ENCODE data around the gene SULT1A3.

DNA sequence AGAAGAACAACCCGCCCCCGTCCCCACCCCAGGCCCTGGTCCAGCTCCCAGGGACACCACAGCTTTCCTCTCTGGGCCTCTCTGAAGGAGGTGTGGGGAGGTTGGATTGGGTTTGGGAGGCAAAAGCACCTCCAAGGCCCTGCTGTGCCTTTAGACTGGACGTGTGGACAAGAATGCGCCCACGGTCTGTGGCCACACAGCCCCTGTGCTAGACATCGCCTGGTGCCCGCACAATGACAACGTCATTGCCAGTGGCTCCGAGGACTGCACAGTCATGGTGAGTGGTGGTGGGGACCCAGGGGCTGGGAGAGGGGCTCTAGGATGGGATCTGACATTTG, 12.6 kb upstream of the SULT1A3 start:
- TF ChIP-seq, protein P1, sequence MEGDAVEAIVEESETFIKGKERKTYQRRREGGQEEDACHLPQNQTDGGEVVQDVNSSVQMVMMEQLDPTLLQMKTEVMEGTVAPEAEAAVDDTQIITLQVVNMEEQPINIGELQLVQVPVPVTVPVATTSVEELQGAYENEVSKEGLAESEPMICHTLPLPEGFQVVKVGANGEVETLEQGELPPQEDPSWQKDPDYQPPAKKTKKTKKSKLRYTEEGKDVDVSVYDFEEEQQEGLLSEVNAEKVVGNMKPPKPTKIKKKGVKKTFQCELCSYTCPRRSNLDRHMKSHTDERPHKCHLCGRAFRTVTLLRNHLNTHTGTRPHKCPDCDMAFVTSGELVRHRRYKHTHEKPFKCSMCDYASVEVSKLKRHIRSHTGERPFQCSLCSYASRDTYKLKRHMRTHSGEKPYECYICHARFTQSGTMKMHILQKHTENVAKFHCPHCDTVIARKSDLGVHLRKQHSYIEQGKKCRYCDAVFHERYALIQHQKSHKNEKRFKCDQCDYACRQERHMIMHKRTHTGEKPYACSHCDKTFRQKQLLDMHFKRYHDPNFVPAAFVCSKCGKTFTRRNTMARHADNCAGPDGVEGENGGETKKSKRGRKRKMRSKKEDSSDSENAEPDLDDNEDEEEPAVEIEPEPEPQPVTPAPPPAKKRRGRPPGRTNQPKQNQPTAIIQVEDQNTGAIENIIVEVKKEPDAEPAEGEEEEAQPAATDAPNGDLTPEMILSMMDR (IDR thresholded peaks at IDR 0.05 in 2 of 3, conservative IDR thresholded peaks at IDR 0.05 in 1 of 3; ENCODE audit: borderline replicate concordance in 1 of 3, insufficient read depth in 1 of 3, low read depth in 2 of 3, low read length in 2 of 3) = no peak
- TF ChIP-seq EGR1 (IDR thresholded peaks at IDR 0.05; ENCODE audit: low read depth) (no peak), RAD21 (IDR thresholded peaks at IDR 0.05; ENCODE audit: low read depth) (no peak), POLR2AphosphoS5 (IDR thresholded peaks at IDR 0.05; ENCODE audit: low read depth, low read length) (no peak), TCF7L2 (IDR thresholded peaks at IDR 0.05; ENCODE audit: borderline replicate concordance, extremely low read depth, insufficient read depth, insufficient read length) (no peak), EZH2phosphoT487 (IDR thresholded peaks at IDR 0.05; ENCODE audit: borderline replicate concordance) (no peak), SIN3A (IDR thresholded peaks at IDR 0.05; ENCODE audit: low read depth) (no peak), POLR2A (IDR thresholded peaks at IDR 0.05; ENCODE audit: borderline replicate concordance, extremely low read depth, insufficient read depth, insufficient read length) (no peak), YY1 (IDR thresholded peaks at IDR 0.05; ENCODE audit: extremely low read depth, insufficient replicate concordance, low read depth, low read length) (no peak), EZH2 (IDR thresholded peaks at IDR 0.05) (no peak), ZFX (IDR thresholded peaks at IDR 0.05) (no peak)
- TF ChIP-seq, protein P2, sequence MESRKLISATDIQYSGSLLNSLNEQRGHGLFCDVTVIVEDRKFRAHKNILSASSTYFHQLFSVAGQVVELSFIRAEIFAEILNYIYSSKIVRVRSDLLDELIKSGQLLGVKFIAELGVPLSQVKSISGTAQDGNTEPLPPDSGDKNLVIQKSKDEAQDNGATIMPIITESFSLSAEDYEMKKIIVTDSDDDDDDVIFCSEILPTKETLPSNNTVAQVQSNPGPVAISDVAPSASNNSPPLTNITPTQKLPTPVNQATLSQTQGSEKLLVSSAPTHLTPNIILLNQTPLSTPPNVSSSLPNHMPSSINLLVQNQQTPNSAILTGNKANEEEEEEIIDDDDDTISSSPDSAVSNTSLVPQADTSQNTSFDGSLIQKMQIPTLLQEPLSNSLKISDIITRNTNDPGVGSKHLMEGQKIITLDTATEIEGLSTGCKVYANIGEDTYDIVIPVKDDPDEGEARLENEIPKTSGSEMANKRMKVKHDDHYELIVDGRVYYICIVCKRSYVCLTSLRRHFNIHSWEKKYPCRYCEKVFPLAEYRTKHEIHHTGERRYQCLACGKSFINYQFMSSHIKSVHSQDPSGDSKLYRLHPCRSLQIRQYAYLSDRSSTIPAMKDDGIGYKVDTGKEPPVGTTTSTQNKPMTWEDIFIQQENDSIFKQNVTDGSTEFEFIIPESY (IDR thresholded peaks at IDR 0.05; ENCODE audit: extremely low read depth, insufficient replicate concordance, low read length) = no peak
- TF ChIP-seq, protein P3, sequence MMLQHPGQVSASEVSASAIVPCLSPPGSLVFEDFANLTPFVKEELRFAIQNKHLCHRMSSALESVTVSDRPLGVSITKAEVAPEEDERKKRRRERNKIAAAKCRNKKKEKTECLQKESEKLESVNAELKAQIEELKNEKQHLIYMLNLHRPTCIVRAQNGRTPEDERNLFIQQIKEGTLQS (IDR thresholded peaks at IDR 0.05) = no peak
- TF ChIP-seq, protein P4, sequence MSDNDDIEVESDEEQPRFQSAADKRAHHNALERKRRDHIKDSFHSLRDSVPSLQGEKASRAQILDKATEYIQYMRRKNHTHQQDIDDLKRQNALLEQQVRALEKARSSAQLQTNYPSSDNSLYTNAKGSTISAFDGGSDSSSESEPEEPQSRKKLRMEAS (IDR thresholded peaks at IDR 0.05) = no peak
